Spleen (tissue), 11 donors: ENCODE results near the gene DHX15. TPM values are rescaled to one million over a fixed set of nuclear protein-coding genes. Genes with fewer than 3 reads are reported as not detected.

Experiments
- DNase-seq: peaks from one replicate; pipeline ENCODE4 v3.0.0-alpha.2; 2020
- H3K27ac ChIP-seq, 8 donors: fragments of 200-600 bp; sonication (generic) in 7 of 8; 1 replicate in 4 of 8; 2 replicates in 4 of 8; pipeline versions ENCODE4 v1.5.0 to v1.8.0; 2016 to 2021; ENCODE audit warnings: inconsistent platforms in 4 of 8, mild to moderate bottlenecking in 4 of 8, moderate library complexity in 1 of 8
- H3K27me3 ChIP-seq, 7 donors: fragments of 200-600 bp; sonication (generic) in 6 of 7; replicated peaks in 1 of 7; 1 replicate in 4 of 7; 2 replicates in 3 of 7; pipeline versions ENCODE4 v1.5.0 to v1.8.0; 2016 to 2021; ENCODE audit warnings: inconsistent platforms in 3 of 7, mild to moderate bottlenecking in 1 of 7
- H3K36me3 ChIP-seq, 6 donors: fragments of 200-600 bp; sonication (generic) in 5 of 6; 1 replicate in 4 of 6; 2 replicates in 2 of 6; pipeline versions ENCODE4 v1.5.0 to v1.8.0; 2016 to 2021; ENCODE audit warnings: inconsistent platforms in 2 of 6
- H3K4me1 ChIP-seq, 6 donors: fragments of 200-600 bp; sonication (generic) in 5 of 6; 1 replicate in 3 of 6; 2 replicates in 3 of 6; pipeline versions ENCODE4 v1.5.0 to v1.8.0; 2016 to 2021; ENCODE audit warnings: inconsistent platforms in 3 of 6
- H3K4me3 ChIP-seq, 8 donors: fragments of 200-600 bp; sonication (generic) in 7 of 8; 1 replicate in 4 of 8; 2 replicates in 4 of 8; pipeline versions ENCODE4 v1.5.0 to v1.8.0; 2016 to 2021; ENCODE audit warnings: inconsistent platforms in 4 of 8, mild to moderate bottlenecking in 4 of 8, moderate library complexity in 2 of 8
- H3K9me3 ChIP-seq, 8 donors: fragments of 200-600 bp; sonication (generic) in 7 of 8; 1 replicate in 4 of 8; 2 replicates in 4 of 8; pipeline versions ENCODE4 v1.5.0 to v1.8.0; 2016 to 2021; ENCODE audit warnings: inconsistent platforms in 4 of 8
- POLR2A ChIP-seq, 3 donors: fragments of 450-650 bp; IDR thresholded peaks; one replicate each; pipeline ENCODE4 v1.5.1; 2017; ENCODE audit warnings: antibody characterized with exemption in 3 of 3, mild to moderate bottlenecking in 1 of 3
- POLR2AphosphoS5 ChIP-seq, 3 donors: sonication (generic); formaldehyde crosslinking; IDR thresholded peaks; one replicate each; pipeline ENCODE4 v1.5.1; 2017; ENCODE audit warnings: antibody characterized with exemption in 3 of 3
- WGBS, 5 donors: extraction: QIAGEN DNeasy Blood & Tissue Kit in 3 of 5; methylation state at CpG; one replicate each; pipeline versions ENCODE4 v1.1.5 to v1.1.7; 2013 to 2018; 5-methylcytosine and 5-hydroxymethylcytosine counted together
- intact Hi-C: fragments of 100-400 bp; cut with DNase I; formaldehyde crosslinking; loops from one replicate; pipeline ENCODE4 v1.15.0; 2023; ENCODE audit warnings: low total_unique reads
- polyA plus RNA-seq, 3 donors: library from polyadenylated mRNA; stranded (reverse); fragments of 200-250 nt; gene quantifications; one replicate each; pipeline ENCODE4 v1.2.1, GENCODE V29; 2013
- total RNA-seq, 7 donors: library from RNA; depleted of rRNA in 3 of 7; stranded (reverse); fragments of >200 nt in 3 of 7; fragmentation: NEBNext Ultra II Directional in 4 of 7; extraction: Animal tissue kit (Norgen Biotek cat#: 25700) in 4 of 7; gene quantifications; one replicate each; pipeline versions ENCODE4 v1.1.0 to v1.2.1, GENCODE V29; 2016 to 2021
- TF ChIP-seq, protein P1 (sequence below), 11 experiments: fragments of 200-600 bp in 7 of 11; fragments of 450-650 bp in 4 of 11; sonication (generic) in 4 of 11; IDR thresholded peaks in 8 of 11; conservative IDR thresholded peaks in 3 of 11; 1 replicate in 7 of 11; 2 replicates in 4 of 11; pipeline versions ENCODE4 v1.4.0 to v1.8.0; 2016 to 2021; ENCODE audit warnings: antibody characterized with exemption in 11 of 11, inconsistent platforms in 4 of 11, mild to moderate bottlenecking in 1 of 11
- donor health status: healthy with polysubstance abuse.
- donor health status: DM: no; HTN: no; CAD: no; lungs with moderate emphysema.
- donor health status: DM: no; HTN: no; CAD: no.
- donor health status: Bipolar disorder and iron deficiency.
- donor health status: healthy.
- donor health status: DM: no; HTN: no; CAD: no.
- donor health status: DM: yes; HTN: yes; CAD: no.

The DHX15 gene
- total and polyA plus RNA-seq, 10 donors = 47.5 to 180 (median 119) TPM

DNA sequence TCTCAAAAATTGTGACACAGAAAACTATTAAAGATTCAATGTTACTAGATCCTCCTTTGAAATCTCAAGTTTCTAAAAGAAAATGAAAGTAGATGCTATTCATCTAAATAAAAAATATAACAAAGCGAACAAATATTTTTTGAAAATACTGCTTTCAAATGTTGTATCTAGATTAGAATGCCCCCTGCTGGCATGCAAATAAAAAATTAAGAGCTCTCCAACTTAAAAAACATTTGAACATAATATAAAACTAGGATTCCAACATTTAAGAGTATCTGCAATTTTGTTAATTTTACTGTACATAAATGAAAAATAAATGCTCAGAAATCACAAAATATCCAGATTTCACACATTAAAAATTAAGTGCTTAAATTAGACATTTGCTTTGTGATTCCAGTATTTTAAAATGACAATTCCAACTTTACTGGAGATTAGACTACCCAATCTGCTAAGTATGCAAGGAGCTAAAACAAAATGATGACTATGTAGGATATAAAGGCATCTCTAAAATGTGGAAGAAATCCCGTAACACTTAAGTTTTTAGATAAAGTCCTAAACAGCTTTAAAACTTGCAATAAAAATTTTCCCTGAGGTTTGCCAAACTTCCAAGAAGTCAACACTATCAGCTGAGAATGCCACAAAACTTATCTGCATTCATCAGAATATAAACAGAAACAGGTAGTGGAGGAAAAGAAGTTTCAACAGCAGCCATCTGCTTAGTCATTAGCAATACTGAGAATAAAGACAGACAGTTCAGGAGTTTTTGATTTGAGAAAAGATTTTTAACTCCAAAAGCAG, 32.7 kb downstream of the DHX15 start:
- no peak overlapping the region for H3K27ac ChIP-seq
- H3K9me3 ChIP-seq = no peaks in the 10 kb centered on the region
- no peaks in the 10 kb centered on the region for H3K27me3 ChIP-seq
- DNase-seq = no peak
- peaks cover 3 to 82% (median 14%) of the 10 kb centered on the region in 6 donors for H3K4me1 ChIP-seq
- TF ChIP-seq POLR2A (IDR thresholded peaks at IDR 0.05) = no peak
- TF ChIP-seq, protein P1, sequence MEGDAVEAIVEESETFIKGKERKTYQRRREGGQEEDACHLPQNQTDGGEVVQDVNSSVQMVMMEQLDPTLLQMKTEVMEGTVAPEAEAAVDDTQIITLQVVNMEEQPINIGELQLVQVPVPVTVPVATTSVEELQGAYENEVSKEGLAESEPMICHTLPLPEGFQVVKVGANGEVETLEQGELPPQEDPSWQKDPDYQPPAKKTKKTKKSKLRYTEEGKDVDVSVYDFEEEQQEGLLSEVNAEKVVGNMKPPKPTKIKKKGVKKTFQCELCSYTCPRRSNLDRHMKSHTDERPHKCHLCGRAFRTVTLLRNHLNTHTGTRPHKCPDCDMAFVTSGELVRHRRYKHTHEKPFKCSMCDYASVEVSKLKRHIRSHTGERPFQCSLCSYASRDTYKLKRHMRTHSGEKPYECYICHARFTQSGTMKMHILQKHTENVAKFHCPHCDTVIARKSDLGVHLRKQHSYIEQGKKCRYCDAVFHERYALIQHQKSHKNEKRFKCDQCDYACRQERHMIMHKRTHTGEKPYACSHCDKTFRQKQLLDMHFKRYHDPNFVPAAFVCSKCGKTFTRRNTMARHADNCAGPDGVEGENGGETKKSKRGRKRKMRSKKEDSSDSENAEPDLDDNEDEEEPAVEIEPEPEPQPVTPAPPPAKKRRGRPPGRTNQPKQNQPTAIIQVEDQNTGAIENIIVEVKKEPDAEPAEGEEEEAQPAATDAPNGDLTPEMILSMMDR (IDR thresholded peaks at IDR 0.05 in 8 of 11, conservative IDR thresholded peaks at IDR 0.05 in 3 of 11) = peak in 3 of 11 experiments; percentile 7 to 34 (median 12)
- intact Hi-C loops = no loop called here
- 89 to 94% (median 92%) methylated on average over 2 of the region's 2 CpGs for WGBS, 5 donors
- H3K36me3 ChIP-seq = peaks cover 0 to 88% (median 41%) of the 10 kb centered on the region in 6 donors
- no peak overlapping the region for H3K4me3 ChIP-seq

DNA sequence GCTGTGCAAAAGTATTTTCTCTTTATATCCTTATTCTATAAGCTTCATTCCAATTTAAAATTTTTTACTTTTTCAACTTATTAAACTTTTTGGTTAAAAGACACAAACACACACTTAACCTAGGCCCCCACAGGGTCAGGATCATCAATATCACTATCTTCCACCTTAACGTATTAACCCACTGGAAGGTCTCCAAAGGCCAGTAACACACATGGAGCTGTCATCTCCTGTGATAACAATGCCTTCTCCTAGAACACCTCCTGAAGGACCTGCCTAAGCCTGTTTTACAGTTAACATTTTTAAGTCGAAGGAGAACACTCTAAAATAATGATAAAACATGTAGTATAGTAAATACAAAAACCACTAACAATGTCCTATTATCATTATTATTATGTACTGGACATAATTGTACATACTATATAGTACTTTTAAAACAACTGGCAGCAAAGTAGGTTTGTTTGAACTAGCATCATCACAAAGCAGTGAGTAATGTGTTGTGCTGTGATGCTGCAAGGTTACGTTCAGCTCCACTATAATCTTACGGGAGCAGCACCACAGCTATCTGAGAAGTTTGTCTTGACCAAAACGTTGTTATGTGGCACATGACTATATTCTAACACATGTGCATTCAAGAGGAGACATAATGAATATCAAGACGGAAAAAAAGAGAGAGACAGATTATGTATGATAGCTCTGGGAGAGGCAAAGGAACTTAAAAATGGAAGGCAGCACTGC, 33.7 kb downstream of the DHX15 start:
- 82 to 89% (median 83%) methylated on average over 6 of the region's 6 CpGs for WGBS, 5 donors
- intact Hi-C loops = no loop called here
- DNase-seq = no peak
- H3K9me3 ChIP-seq = no peaks in the 10 kb centered on the region
- no peak overlapping the region for H3K4me3 ChIP-seq
- TF ChIP-seq POLR2AphosphoS5 (IDR thresholded peaks at IDR 0.05) = no peak
- TF ChIP-seq, protein P1 (IDR thresholded peaks at IDR 0.05 in 8 of 11, conservative IDR thresholded peaks at IDR 0.05 in 3 of 11) = no peak
- no peak for TF ChIP-seq POLR2A (IDR thresholded peaks at IDR 0.05)
- peaks cover 3 to 79% (median 9%) of the 10 kb centered on the region in 6 donors for H3K4me1 ChIP-seq
- H3K36me3 ChIP-seq = peaks cover 0 to 90% (median 41%) of the 10 kb centered on the region in 6 donors
- no peaks in the 10 kb centered on the region for H3K27me3 ChIP-seq
- H3K27ac ChIP-seq = no peak overlapping the region

DNA sequence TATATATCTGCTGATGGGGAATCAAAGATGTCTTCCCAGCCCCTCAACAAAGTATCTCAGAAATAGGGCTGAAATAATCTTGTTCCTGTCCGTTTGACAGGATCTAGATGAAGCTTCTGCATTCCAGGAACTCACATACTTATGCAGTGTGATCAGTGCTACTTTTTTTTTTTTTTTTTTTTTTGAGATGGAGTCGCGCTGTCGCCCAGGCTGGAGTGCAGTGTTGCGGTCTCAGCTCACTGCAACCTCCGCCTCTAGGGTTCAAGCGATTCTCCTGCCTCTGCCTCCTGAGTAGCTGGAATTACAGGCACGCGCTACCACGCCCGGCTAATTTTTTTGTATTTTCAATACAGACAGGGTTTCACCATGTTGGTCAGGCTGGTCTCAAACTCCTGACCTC, 36.4 kb downstream of the DHX15 start:
- TF ChIP-seq POLR2A (IDR thresholded peaks at IDR 0.05) (no peak), POLR2AphosphoS5 (IDR thresholded peaks at IDR 0.05) (no peak)
- TF ChIP-seq, protein P1 (IDR thresholded peaks at IDR 0.05 in 8 of 11, conservative IDR thresholded peaks at IDR 0.05 in 3 of 11) = no peak
- intact Hi-C loops = no loop called here
- 93 to 96% (median 95%) methylated on average over 11 of the region's 11 CpGs for WGBS, 5 donors
- no peak for DNase-seq
- H3K27me3 ChIP-seq = no peaks in the 10 kb centered on the region
- no peak overlapping the region for H3K4me3 ChIP-seq
- H3K27ac ChIP-seq = no peak overlapping the region
- peaks cover 0 to 85% (median 24%) of the 10 kb centered on the region in 6 donors for H3K36me3 ChIP-seq
- H3K9me3 ChIP-seq = no peaks in the 10 kb centered on the region
- peaks cover 8 to 81% (median 20%) of the 10 kb centered on the region in 6 donors for H3K4me1 ChIP-seq
